Esophagus squamous epithelium (tissue), 5 donors: ENCODE results near the gene KAT2B. TPM values are rescaled to one million over a fixed set of nuclear protein-coding genes. Genes with fewer than 3 reads are reported as not detected.

Experiments
- DNase-seq: peaks from one replicate; lab custom pipeline; 2025; lab: John Stamatoyannopoulos, UW
- H3K27ac ChIP-seq, 4 donors: fragments of 200-600 bp; sonication (generic); one replicate each; pipeline ENCODE4 v1.5.1; 2016 to 2019; ENCODE audit warnings: mild to moderate bottlenecking in 1 of 4
- H3K27me3 ChIP-seq, 4 donors: fragments of 200-600 bp; sonication (generic); 1 replicate in 3 of 4; 2 replicates in 1 of 4; pipeline versions ENCODE4 v1.5.1 to v1.6.0; 2017 to 2021; ENCODE audit warnings: antibody characterized with exemption in 1 of 4
- H3K36me3 ChIP-seq, 3 donors: fragments of 200-600 bp; sonication (generic); one replicate each; pipeline ENCODE4 v1.5.1; 2016 to 2019
- H3K4me1 ChIP-seq, 3 donors: fragments of 200-600 bp; sonication (generic); one replicate each; pipeline ENCODE4 v1.5.1; 2017 to 2019
- H3K4me3 ChIP-seq, 4 donors: fragments of 200-600 bp; sonication (generic); 1 replicate in 3 of 4; 2 replicates in 1 of 4; pipeline ENCODE4 v1.5.1; 2016 to 2019; ENCODE audit warnings: mild to moderate bottlenecking in 2 of 4, moderate library complexity in 1 of 4
- H3K9me3 ChIP-seq, 3 donors: fragments of 200-600 bp; sonication (generic); one replicate each; pipeline ENCODE4 v1.5.1; 2016 to 2019
- POLR2A ChIP-seq, 4 donors: fragments of 450-650 bp; IDR thresholded peaks; one replicate each; pipeline ENCODE4 v1.6.1; 2017; ENCODE audit warnings: antibody characterized with exemption in 4 of 4, mild to moderate bottlenecking in 4 of 4, moderate library complexity in 3 of 4
- WGBS, 2 donors: methylation state at CpG; one replicate each; pipeline ENCODE4 v1.1.5; 2018; 5-methylcytosine and 5-hydroxymethylcytosine counted together
- intact Hi-C: fragments of 100-400 bp; cut with DNase I; formaldehyde crosslinking; loops from one replicate; pipeline ENCODE4 v1.15.0; 2022
- total RNA-seq, 4 donors: library from RNA; depleted of rRNA; stranded (reverse); fragments of >200 nt; gene quantifications; one replicate each; pipeline ENCODE4 v1.1.0, GENCODE V29; 2016
- TF ChIP-seq, protein P1 (sequence below), 6 experiments: fragments of 450-650 bp in 4 of 6; fragments of 200-600 bp in 2 of 6; sonication (generic) in 2 of 6; IDR thresholded peaks; one replicate each; pipeline ENCODE4 v1.5.1; 2016 to 2019; ENCODE audit warnings: antibody characterized with exemption in 6 of 6, mild to moderate bottlenecking in 4 of 6, moderate library complexity in 4 of 6
- donor health status: DM: yes; HTN: yes; CAD: no.

Gene KAT2B
- total RNA-seq, 4 donors from 2014 or later = 20.0 to 27.1 (median 23.8) TPM

GRCh38 chr3:20066850-20067617, 26.8 kb downstream of the KAT2B start:
- no peaks in the 10 kb centered on the region for H3K27me3 ChIP-seq
- peaks cover 10 to 69% (median 15%) of the 10 kb centered on the region in 3 donors for H3K4me1 ChIP-seq
- H3K9me3 ChIP-seq = no peaks in the 10 kb centered on the region
- intact Hi-C loops = no loop called here
- peaks cover 0 to 5% (median 0%) of the 10 kb centered on the region in 3 donors for H3K36me3 ChIP-seq
- 43 to 51% methylated on average over 6 of the region's 6 CpGs for WGBS, 2 donors
- peak overlapping the region in 2 of 4 donors; percentile 44 to 75 for H3K27ac ChIP-seq
- TF ChIP-seq, protein P1, sequence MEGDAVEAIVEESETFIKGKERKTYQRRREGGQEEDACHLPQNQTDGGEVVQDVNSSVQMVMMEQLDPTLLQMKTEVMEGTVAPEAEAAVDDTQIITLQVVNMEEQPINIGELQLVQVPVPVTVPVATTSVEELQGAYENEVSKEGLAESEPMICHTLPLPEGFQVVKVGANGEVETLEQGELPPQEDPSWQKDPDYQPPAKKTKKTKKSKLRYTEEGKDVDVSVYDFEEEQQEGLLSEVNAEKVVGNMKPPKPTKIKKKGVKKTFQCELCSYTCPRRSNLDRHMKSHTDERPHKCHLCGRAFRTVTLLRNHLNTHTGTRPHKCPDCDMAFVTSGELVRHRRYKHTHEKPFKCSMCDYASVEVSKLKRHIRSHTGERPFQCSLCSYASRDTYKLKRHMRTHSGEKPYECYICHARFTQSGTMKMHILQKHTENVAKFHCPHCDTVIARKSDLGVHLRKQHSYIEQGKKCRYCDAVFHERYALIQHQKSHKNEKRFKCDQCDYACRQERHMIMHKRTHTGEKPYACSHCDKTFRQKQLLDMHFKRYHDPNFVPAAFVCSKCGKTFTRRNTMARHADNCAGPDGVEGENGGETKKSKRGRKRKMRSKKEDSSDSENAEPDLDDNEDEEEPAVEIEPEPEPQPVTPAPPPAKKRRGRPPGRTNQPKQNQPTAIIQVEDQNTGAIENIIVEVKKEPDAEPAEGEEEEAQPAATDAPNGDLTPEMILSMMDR (IDR thresholded peaks at IDR 0.05) = no peak
- no peak overlapping the region for H3K4me3 ChIP-seq
- no peak for DNase-seq

- Histone ChIP-seq H3K9me3 (no peaks in the 10 kb centered on the region), H3K36me3 (peaks cover 0 to 16% (median 0%) of the 10 kb centered on the region in 3 donors), H3K27me3 (no peaks in the 10 kb centered on the region), H3K4me1 (peaks cover 10 to 60% (median 15%) of the 10 kb centered on the region in 3 donors), H3K4me3 (no peak overlapping the region), H3K27ac (peak overlapping the region in 3 of 4 donors; percentile 13 to 55 (median 16))
- DNase-seq = no peak
- WGBS, 2 donors = 54 to 63% methylated on average over 3 of the region's 3 CpGs
- intact Hi-C loops = no loop called here
- TF ChIP-seq POLR2A (IDR thresholded peaks at IDR 0.05) = no peak
- TF ChIP-seq, protein P1 (IDR thresholded peaks at IDR 0.05) = no peak
These were observed 28.4 kb downstream of the KAT2B start for GRCh38 chr3:20068512-20069177.

DNA sequence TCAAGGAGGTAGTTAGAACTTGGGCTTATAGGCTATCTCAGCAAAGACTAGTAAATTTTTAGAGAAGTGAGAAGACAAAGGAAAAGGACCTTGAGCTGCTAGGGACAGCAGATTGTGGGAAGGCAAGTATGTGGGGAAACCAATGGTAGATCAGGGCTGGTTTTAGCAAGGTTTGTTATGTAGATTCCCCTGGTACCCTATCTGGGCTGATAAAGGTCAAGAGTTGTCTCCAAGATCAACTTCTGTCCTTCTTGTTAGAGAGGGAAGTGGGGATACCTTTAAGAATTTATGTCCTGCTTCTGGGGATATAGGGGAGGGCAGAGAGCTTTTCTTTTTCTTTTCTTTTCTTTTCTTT, 28.9 kb downstream of the KAT2B start:
- peaks cover 0 to 16% (median 0%) of the 10 kb centered on the region in 3 donors for H3K36me3 ChIP-seq
- no peak overlapping the region for H3K4me3 ChIP-seq
- H3K9me3 ChIP-seq = no peaks in the 10 kb centered on the region
- intact Hi-C loops = no loop called here
- no peak for DNase-seq
- peaks cover 10 to 60% (median 13%) of the 10 kb centered on the region in 3 donors for H3K4me1 ChIP-seq
- no peaks in the 10 kb centered on the region for H3K27me3 ChIP-seq
- TF ChIP-seq POLR2A (IDR thresholded peaks at IDR 0.05) = no peak
- TF ChIP-seq, protein P1 (IDR thresholded peaks at IDR 0.05) = no peak
- peak overlapping the region in 2 of 4 donors; percentile 16 to 55 for H3K27ac ChIP-seq

DNA sequence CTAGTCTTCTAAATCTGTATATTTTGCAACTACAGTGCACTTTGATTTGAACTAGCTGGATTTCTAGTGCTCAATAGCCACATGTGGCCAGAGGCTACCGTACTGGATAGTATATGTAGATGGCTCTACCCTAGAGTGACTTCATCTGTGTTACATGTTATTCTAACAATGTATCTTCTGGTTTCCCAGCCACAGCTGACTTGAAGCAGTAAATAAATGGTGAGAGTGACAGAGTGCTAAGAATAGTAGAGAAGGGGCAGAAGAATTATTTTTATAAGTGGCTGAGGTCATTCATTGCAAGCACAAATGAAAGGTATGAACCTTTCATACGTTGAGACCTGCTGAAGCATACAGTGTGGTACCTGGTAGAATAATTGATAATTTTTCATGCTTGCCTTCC, 30.9 kb downstream of the KAT2B start:
- intact Hi-C loops = no loop called here
- Histone ChIP-seq H3K4me1 (peaks cover 3 to 50% (median 3%) of the 10 kb centered on the region in 3 donors), H3K27me3 (no peaks in the 10 kb centered on the region), H3K9me3 (no peaks in the 10 kb centered on the region), H3K4me3 (no peak overlapping the region), H3K27ac (no peak overlapping the region), H3K36me3 (peaks cover 0 to 16% (median 0%) of the 10 kb centered on the region in 3 donors)
- no peak for DNase-seq
- 91 to 94% methylated on average over 2 of the region's 2 CpGs for WGBS, 2 donors
- TF ChIP-seq POLR2A (IDR thresholded peaks at IDR 0.05) = no peak
- TF ChIP-seq, protein P1 (IDR thresholded peaks at IDR 0.05) = no peak

GRCh38 chr3:20072422-20072821, 32.2 kb downstream of the KAT2B start:
- peaks cover 0 to 16% (median 0%) of the 10 kb centered on the region in 3 donors for H3K36me3 ChIP-seq
- H3K4me3 ChIP-seq = no peak overlapping the region
- intact Hi-C loops = no loop called here
- TF ChIP-seq, protein P1 (IDR thresholded peaks at IDR 0.05) = no peak
- TF ChIP-seq POLR2A (IDR thresholded peaks at IDR 0.05) = no peak
- peaks cover 0 to 38% (median under 1%) of the 10 kb centered on the region in 3 donors for H3K4me1 ChIP-seq
- H3K9me3 ChIP-seq = no peaks in the 10 kb centered on the region
- no peak overlapping the region for H3K27ac ChIP-seq
- no peaks in the 10 kb centered on the region for H3K27me3 ChIP-seq
- no peak for DNase-seq
- WGBS, 2 donors = 88 to 90% methylated on average over 6 of the region's 6 CpGs
